Stimulated activated CD8-positive, alpha-beta memory T cell treated with anti-CD3 and anti-CD28 coated beads, Interleukin-12 subunit alpha, Interleukin-12 subunit beta, amount 100 ng/mL, for 24 hours (primary cell): ENCODE data around the gene ZFR2.
"Not testable (repeated sequence)": the region's sequence is repeated elsewhere in the genome, so short reads cannot be mapped to it uniquely, and the experiment has no call there.

Experiments
- DNase-seq: peaks from one replicate; pipeline ENCODE4 v3.0.0-alpha.2; 2020; ENCODE audit errors: extremely low read depth

The ZFR2 gene

DNA sequence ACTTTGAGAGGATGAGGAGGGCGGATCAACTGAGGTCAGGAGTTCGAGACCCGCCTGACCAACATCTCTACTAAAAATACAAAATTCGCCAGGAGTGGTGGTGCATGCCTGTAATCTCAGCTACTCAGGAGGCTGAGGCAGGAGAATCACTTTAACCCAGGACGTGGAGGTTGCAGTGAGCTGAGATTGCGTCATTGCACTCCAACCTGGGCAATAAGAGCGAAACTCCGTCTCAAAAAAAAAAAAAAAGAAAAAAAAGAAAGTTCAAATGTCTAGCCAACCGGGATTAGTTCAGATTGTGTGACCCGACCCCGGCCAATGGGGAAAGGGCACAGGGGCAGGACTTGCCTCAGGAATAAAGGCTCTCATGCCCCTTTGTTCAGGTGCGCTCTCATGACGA, 5.9 kb upstream of the ZFR2 start:
- not testable (repeated sequence) for DNase-seq

DNA sequence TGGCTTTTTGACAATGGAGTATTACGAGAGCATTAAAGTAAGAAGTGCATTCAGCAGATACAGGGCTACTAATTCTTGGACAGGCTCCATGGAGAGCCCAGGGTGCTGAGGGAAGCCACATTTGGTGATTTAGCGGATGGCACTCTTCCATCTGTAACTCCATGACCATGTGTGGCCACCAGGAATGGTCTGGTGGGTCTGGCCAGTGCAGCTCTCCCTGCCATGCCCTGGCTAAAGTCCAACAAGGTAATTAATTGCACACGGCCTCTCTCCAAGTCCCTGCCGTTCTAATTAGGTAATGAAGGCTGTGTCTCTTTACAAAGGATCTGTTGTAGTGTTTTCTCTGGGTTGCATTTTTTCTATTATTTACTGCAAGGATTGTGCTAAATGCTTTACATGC, 4.3 kb upstream of the ZFR2 start:
- no peak for DNase-seq

DNA sequence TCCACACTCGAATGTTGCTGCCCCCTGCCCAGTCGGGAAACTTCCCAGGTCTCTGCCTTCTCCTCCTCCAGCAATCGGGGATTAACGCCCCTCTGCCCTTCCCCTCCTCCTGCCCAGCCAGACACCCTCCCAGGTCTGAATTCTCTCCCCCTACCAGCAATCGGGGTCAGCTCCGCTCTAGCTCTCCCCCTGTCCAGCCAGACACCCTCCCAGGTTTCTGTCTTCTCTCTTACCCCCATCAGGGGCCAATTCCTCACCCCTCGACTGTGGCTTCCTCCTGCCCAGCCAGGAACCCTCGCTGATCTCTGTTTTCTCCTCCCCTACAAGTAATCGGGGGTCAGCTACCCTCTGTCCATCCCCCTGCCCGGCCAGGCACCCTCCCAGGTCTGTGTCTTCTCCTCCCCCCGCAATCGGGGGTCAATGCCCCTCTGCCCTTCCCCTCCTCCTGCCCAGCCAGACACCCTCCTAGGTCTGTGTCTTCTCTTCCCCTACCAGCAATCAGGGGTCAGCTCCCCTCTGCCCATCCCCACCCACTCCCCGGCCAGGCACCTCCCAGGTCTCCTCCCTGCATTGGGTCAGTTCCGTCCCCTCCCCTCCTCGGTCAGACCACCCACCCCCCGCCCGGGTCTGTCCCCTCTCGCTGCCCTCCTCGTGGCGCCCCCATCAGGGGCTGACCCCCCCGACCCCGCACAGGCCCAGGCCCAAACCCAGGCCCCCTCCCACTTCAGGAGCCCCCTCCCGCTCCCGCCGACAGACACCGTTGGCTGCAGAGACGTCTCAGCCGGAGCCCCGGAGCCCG, 668 bp downstream of the ZFR2 start:
- no peak for DNase-seq

DNA sequence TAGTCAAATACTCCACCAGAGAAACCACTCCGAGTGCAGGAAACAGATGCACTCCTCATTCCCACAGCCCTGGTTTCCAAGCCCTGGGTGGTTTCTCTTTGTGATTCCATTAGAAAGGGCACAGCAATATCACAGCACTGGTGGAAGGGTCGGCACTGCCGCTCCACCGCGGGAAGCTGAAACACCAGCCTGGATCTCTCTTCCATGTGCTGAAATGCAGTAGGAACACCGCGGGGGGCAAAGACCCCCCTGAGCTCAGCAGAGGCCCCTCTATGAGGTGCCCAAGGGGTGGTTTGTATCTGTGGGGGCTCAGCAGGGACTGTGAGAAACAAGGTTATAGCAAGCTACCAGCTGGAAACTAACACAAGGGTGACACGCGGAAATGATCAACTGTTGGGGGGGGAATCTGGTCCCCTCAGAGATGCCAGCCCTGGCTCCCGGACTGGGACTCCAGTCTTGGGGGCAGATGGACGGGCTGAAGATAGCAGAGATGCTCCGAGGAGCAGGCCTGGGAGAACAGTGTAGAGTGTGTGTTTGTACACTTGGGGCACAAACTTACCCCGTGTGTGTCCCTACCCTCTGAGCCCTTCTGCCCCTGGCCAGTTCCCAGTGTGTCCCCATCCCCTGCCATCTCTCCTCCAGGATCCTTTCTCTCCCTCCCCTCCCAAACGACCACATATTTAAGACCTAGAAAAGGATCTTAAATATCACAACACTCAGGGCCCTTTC, 1.8 kb downstream of the ZFR2 start:
- no peak for DNase-seq

DNA sequence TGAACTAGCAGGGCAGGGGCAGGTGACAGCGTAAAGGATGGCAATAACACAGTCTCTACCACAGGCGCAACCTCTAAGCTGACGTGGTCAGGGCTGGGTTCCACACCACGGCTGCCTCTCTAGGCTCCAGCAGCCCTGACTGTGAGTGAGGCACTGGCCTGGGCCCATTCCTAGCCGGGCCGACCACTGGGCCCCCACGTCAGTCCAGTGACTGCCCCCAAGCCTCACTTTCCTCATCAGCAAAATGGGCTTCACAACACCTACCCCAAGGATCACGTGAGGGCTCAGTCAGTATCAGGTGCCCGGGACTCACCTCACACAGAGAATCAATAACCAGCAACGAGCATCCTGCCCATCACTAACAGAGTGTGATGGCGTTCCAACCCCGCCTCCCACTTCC, 5.2 kb downstream of the ZFR2 start:
- no peak for DNase-seq

DNA sequence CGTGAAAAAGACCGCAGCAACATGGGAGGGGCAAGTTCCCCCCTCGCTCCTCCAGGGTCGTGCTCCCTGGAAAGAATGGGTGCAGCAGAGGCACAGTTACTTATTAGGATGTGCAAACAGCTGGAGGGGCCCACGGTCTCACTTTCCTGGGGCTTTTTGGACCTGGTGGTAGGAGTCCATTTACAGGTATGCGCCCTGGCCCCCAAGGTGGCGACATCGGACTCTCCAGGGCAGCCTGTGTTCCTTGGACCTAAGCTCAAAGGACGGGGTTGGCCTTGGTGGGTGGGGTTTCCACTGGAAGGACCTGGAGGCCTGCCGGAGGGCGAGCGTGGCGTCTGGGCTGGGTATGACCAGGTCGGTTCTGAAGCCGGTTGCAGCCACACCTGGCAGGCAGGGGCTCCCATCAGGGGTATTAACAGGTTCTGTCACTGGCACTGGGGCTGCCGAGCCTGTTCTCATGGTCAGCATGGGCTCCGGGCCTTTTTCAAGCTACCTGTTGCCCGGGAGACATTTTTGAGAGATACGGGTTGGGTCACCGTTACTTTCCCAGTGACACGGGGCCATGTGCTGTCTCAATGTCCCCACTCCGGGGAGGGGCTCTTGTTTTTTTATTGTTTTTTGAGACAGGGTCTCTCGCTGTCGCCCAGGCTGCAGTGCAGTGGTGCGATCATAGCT, 5.9 kb downstream of the ZFR2 start:
- no peak for DNase-seq

DNA sequence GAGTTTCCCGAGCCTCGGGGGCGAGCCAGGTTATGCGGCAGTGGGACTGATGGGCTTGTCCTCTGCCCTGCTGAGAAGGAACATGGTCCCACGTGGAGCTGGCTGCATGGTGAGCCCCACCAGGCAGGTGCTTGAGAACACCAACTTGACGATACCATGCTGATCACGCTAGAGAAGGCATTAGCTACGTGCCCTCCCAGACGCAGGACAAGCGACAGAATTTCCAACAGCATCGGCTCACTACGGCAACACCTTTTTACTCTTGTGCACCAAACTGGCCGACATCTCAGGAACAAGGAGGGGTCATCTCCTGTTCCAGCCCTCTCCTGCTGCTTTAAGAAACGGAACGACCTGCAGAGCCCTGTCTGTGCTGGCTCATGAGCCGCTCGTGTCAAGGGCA, 8.3 kb downstream of the ZFR2 start:
- DNase-seq, result no peak

DNA sequence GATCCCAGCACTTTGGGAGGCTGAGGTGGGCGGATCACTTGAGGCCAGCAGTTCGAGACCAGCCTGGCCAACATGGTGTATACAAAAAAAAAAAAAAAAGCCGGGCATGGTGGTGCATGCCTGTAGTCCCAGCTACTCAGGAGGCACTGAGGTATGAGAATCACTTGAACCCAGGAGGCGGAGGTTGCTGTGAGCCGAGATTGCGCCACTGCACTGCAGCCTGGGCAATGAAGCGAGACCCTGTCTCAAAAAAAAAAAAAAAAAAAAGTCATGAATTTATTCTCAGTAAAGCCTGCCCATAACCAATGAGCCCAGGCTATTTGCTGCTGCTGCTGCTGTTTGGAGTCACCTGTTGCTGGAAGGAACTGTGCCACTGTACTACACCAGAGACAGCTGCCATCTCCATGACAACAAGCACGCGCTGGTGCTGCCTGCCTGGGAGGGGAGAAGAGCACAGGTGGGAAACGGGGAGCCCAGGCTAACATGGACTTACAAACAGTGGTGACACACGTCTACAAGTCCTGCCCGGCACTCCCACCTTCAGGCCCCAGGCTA, 11.3 kb downstream of the ZFR2 start:
- no peak for DNase-seq

DNA sequence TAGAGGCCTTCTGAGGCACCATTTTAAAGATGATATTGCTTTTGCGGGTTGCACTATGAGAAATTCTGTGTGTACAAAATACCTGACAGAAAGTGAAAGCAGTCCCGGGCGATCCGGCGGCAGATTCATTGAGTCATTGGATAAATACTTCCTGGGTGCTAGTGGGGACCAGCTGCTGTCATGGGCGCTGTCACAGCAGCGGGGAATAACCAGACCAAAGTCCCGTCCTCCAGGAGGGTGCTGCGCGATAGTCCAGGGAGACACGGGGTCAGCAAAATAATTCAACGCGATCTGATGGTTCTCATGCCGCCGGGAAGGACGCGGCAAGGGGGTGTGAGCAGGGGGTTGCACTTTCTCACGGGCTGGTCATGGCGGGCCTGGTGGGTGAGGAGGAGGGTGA, 13.5 kb downstream of the ZFR2 start:
- no peak for DNase-seq

DNA sequence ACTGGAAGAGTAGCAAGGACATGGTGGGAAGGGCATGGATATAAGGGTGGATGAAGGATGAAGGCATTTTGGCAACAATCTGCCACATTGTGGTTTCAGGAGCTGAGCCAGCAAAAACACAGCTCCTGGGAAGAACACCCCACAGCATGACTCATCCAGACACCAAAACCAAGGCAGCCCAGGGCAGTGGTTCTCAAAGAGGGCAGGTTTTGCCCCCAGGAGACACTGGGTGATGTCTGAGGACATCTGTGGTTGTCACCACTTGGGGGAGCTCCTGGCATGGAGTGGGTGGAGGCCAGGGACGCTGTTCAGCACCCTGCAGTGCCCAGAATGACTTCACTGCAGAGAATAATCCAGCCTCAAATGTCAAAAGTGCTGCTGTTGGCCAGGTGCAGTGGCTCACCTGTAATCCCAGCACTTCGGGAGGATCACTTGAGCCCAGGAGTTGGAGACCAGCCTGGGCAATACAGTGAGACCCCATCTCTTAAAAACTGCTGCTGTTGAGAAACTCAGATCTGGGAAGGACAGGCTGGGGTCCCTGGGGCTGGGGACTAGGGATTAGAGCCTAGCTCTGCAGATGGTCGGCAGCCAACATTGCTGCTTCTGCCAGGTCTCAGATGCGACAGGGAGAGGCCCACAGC, 16.1 kb downstream of the ZFR2 start:
- DNase-seq, result no peak

DNA sequence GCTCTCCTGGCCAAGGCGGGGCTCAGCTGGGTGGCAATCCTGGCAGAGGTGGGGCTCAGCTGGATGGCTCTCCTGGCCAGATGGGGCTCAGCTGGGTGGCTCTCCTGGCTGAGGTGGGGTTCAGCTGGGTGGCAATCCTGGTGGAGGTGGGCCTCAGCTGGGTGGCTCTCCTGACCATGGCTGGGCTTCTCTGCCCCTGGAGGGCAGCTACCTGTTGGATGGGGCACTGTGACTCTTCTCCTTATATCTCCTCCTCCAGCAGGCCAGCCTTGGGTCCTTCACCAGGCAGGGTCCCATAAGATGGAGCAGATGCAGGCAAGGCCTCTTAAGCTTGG, 16.7 kb downstream of the ZFR2 start:
- no peak for DNase-seq

DNA sequence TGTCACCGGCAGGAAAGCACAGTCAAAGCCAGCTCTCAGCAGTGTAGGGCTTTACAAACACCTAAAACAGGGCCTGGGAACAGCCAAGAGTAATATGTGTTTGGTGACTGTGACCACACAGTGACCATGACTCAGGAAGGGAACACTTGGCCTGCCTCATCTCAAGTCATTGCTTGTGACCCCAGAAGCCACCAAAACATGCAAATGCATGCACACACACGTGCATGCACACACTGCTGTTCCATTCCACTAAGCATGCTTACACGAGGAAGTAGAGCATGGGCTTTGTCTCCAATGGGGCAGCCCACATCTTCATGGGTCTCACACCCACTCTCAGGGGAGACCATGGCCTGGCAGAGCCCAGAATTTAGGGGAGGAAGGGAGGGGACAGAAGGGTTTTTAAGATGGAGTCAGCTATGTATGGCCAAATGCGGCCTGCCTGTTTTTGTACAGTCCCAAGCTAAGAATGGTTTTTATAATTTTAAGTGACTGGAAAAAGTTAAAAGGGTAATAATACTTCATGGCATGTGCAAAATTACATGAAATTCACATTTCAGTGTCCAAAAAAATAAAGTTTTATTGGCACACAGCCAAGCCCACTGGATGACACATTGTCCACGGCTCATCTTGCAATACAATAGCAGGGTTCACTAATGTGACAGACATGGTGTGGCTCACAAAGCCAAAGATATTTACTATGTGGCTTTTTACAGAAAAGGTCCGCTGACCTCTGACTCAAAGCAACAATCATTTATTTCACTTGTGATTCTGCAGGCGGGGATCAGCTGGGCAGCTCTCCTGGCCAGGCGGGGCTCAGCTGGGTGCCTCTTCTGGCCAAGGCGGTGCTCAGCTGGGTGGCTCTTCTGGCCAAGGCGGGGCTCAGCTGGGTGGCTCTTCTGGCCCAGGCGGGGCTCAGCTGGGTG, 17.3 kb downstream of the ZFR2 start:
- no peak for DNase-seq

DNA sequence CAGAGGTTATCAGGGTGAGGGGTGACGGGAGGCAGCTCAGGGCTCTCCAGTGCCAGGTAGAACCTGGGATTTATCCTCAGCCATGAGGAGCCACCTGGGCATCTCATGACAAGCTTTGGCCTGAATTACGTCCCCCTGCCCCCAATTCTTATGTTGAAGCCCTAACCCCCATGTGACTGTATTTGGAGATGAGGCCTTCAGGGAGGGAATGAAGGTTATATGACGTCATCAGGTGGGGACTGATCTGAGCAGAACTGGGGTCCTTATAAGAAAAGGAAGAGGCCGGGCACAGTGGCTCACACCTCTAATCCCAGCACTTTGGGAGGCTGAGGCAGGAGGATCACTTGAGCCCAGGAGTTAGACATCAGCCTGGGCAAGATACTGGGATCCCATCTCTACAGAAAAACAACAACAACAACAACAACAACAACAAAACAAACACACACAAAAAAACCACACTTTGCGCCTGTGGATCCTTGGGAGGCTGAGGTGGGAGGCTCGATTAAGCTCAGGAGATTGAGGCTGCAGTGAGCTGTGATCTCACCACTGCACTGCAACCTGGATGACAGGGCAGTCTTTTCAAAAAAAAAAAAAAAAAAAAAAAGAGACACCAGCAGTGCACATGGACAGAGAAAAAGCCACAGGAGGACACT, 18.4 kb downstream of the ZFR2 start:
- no peak for DNase-seq

DNA sequence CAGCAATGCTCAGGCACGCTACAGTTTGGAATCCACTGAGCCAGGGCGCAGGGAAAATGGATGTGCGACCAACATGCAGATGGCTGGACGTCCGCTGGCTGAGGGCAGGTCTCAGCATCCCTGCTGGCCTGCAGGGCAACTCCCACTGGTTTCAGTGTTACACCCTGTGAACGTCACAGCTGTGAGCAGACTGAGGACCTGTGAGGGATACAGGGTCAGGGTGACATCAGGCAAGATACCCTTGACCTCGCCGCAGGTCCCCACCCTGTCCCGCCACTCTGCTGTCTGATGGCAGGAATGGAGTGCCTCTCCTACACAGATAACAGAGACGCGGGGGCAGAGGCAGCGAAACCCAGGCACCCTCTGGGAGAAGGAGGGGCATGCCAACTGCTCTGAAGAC, 19.1 kb downstream of the ZFR2 start:
- no peak for DNase-seq

DNA sequence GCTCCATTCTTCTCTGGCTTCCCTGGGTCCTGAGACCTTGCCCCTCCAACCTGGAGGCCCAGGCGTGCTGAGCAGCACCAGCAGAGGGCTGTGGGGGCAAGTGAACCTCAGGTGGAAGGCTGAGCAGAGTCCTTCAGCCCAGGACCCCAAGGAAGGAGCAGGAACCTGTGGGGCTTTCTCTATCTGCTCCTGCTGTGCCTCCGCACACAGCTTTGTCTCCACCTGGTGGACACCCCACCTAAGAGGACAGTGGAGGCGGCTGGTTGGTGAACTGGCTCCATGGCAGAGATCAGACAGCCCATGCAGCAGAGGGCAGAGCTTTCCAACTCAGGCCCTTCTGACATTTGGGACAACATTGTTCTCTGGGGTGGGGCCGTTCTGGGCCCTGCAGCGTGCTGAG, 19.7 kb downstream of the ZFR2 start:
- no peak for DNase-seq

DNA sequence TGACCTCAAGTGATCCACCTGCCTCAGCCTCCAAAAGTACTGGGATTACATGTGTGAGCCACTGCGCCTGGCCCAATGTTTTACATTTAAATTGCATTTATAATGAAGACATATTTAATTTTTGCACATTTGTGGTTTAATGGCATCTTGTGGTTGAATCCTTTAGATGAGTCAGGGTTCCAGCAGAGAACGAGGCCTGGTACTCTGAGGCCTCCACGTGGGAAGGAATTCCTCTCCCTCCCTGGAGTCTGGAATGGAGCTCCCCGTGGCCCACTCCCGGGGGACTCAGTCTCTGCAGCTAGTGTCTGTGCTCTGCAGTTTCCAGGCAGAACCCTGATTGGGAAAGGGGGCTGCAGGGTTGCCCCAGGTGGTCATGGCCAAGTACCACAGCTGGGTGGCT, 24.2 kb downstream of the ZFR2 start:
- DNase-seq, result no peak

DNA sequence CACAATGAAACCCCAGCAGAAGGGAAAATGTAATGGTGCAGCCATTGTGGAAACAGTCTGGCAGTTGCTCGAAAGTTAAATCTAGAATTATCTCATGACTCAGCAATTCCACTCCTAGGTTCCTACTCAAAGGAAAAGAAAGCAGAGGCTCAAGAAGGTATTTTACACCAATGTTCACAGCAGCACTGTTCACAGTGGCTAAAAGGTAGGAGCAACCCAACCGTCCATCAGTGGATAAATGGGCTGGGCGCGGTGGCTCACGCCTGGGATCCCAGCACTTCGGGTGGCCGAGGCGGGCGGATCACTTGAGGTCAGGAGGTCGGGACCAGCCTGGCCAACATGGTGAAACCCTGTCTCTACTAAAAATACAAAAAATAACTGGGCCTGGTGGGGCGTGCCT, 25.9 kb downstream of the ZFR2 start:
- no peak for DNase-seq

DNA sequence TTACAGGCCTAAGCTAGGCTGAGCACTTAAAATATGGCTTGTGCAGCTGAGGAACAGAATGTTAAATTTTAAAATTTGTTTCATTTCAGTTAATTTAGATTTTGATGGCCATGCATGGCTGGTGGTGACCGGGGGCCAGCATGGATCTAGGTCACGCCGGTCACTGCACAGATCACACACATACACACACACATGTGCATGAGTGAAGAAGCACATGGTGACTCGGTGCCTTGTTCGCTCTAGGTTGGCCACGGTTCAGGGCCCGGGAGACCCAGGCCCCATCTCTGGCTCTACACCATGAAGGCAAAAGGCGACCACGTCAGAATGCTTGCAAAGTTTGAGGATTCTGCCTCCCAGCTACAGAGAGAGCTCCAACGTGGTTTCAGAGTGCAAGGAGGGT, 28.0 kb downstream of the ZFR2 start:
- DNase-seq, result no peak

DNA sequence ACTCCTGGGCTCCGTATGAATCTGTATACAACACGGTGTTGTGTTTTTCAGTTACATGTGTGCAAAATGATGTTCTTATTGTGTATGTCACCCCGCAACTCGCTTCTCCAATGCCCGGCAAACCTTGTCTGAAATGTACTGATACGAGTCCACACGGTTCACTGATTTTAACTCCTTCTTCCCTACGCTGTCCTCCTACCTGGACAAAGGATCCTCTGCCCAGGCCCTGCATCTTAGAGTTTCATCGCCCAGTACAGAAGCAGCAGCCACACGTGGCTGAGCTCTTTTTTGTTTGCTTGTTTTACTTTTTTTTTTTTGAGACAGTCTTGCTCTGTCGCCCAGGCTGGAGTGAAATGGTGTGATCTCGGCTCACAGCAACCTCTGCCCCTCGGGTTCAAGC, 28.9 kb downstream of the ZFR2 start:
- no peak for DNase-seq

DNA sequence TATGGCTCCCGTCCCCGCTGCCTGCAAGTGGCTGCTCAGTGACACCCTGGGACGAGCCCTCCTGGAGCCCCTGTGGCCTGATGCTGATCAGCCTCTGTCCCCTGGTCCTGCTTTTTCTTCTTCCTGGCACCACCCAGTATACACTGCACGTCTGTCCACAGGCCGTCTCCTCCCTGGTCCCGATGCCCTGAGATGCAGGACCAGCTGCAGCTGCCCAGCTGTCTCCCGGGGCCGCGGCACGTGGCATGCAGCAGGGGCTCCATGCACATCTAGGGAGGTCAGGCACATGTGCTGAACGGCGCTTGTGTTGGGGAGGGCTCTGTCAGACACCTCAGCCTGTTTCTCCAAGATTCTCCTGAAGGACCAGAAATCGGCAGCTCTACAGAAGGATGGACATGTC, 30.2 kb downstream of the ZFR2 start:
- no peak for DNase-seq

DNA sequence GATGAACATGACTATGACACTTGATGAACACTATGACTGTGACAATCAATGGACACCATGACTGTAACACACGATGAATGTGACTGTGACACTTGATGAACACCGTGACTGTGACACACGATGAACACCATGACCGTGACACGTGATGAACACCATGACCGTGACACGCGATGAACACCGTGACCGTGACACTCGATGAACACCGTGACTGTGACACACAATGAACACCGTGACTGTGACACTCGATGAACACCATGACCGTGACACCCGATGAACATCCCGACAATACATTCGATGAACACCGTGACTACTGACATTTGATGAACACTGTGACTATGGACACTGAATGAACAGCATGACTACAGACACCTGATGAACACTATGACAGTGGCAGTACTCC, 30.9 kb downstream of the ZFR2 start:
- DNase-seq, result no peak
